GM23338 (cell line): ENCODE measurements around the gene BUB1.

ENCODE experiments used
- EZH2 ChIP-seq: fragments of 200-600 bp; sonication (generic); IDR thresholded peaks from one replicate; pipeline ENCODE4 v1.8.0; 2017; ENCODE audit warnings: antibody characterized with exemption, mild to moderate bottlenecking, low read depth; ENCODE audit not compliant: unreplicated experiment
- EZH2phosphoT487 ChIP-seq: fragments of 200-600 bp; sonication (generic); IDR thresholded peaks from one replicate; pipeline ENCODE4 v1.8.1; 2018; ENCODE audit warnings: antibody characterized with exemption; ENCODE audit not compliant: unreplicated experiment
- JUNB ChIP-seq: IDR thresholded peaks from one replicate; pipeline ENCODE4 v1.6.1; 2016; ENCODE audit warnings: antibody characterized with exemption; ENCODE audit not compliant: unreplicated experiment
- POLR2AphosphoS5 ChIP-seq: IDR thresholded peaks from 2 replicates; pipeline ENCODE4 v1.6.1; 2016; ENCODE audit warnings: antibody characterized with exemption, low read depth
- TF ChIP-seq, protein P1 (sequence below), 2 experiments: fragments of 200-600 bp in 1 of 2; sonication (generic) in 1 of 2; conservative IDR thresholded peaks; 2 replicates each; pipeline versions ENCODE4 v1.5.1 to v1.6.1; 2016 to 2017; ENCODE audit warnings: antibody characterized with exemption in 2 of 2, low read depth in 2 of 2, mild to moderate bottlenecking in 2 of 2, moderate library complexity in 1 of 2
- TF ChIP-seq, protein P2 (sequence below): IDR thresholded peaks from one replicate; pipeline ENCODE4 v1.6.1; 2018; ENCODE audit warnings: antibody characterized with exemption; ENCODE audit not compliant: unreplicated experiment

DNA sequence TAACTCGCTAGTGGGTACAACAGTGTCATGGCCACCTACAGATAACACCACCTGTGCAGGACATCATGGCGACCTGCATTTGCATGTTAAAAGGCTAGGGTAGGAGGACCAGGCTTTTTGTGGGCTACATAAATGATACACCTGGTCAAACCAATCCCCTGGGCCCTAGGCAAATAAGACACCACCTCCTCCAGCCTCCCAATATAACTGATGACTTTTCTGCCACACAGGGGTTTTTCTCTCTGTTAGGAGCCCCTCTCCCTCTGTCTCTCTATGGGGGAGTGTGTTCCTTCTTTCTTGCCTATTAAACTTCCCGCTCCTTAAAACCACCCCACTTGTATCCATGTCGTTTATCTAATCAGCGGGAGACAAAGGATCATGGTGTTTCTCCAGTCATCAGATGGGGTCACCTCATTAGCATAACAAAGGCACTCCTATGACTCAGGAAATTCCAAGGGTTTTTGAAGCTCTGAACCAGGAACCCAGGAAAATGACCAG lies 10.8 kb upstream of the BUB1 start:
- TF ChIP-seq EZH2: no peak
- TF ChIP-seq, protein P1, sequence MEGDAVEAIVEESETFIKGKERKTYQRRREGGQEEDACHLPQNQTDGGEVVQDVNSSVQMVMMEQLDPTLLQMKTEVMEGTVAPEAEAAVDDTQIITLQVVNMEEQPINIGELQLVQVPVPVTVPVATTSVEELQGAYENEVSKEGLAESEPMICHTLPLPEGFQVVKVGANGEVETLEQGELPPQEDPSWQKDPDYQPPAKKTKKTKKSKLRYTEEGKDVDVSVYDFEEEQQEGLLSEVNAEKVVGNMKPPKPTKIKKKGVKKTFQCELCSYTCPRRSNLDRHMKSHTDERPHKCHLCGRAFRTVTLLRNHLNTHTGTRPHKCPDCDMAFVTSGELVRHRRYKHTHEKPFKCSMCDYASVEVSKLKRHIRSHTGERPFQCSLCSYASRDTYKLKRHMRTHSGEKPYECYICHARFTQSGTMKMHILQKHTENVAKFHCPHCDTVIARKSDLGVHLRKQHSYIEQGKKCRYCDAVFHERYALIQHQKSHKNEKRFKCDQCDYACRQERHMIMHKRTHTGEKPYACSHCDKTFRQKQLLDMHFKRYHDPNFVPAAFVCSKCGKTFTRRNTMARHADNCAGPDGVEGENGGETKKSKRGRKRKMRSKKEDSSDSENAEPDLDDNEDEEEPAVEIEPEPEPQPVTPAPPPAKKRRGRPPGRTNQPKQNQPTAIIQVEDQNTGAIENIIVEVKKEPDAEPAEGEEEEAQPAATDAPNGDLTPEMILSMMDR (conservative IDR thresholded peaks at IDR 0.05; ENCODE audit: low read depth in 2 of 2): no peak
- no peak for TF ChIP-seq POLR2AphosphoS5
- no peak for TF ChIP-seq EZH2phosphoT487
- TF ChIP-seq JUNB: no peak
- TF ChIP-seq, protein P2, sequence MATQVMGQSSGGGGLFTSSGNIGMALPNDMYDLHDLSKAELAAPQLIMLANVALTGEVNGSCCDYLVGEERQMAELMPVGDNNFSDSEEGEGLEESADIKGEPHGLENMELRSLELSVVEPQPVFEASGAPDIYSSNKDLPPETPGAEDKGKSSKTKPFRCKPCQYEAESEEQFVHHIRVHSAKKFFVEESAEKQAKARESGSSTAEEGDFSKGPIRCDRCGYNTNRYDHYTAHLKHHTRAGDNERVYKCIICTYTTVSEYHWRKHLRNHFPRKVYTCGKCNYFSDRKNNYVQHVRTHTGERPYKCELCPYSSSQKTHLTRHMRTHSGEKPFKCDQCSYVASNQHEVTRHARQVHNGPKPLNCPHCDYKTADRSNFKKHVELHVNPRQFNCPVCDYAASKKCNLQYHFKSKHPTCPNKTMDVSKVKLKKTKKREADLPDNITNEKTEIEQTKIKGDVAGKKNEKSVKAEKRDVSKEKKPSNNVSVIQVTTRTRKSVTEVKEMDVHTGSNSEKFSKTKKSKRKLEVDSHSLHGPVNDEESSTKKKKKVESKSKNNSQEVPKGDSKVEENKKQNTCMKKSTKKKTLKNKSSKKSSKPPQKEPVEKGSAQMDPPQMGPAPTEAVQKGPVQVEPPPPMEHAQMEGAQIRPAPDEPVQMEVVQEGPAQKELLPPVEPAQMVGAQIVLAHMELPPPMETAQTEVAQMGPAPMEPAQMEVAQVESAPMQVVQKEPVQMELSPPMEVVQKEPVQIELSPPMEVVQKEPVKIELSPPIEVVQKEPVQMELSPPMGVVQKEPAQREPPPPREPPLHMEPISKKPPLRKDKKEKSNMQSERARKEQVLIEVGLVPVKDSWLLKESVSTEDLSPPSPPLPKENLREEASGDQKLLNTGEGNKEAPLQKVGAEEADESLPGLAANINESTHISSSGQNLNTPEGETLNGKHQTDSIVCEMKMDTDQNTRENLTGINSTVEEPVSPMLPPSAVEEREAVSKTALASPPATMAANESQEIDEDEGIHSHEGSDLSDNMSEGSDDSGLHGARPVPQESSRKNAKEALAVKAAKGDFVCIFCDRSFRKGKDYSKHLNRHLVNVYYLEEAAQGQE: no peak
